HCT116 (cell line): ENCODE measurements around the gene TLX1. TPM values are rescaled to one million over a fixed set of nuclear protein-coding genes. Genes with fewer than 3 reads are reported as not detected.

Source experiments
- ATAC-seq: fragments of 200-7000 bp; cut with Tn5 transposase; 2 replicates; pipeline ENCODE4 v1.9.1; 2020; ENCODE audit warnings: mild to moderate bottlenecking, moderate library complexity
- BruUV-seq: library from RNA; stranded (reverse); fragments of 400-500 nt; replicated peaks from 2 replicates; lab custom pipeline; 2021; lab: Mats Ljungman, UMichigan
- CTCF ChIA-PET: fragments of 300-600 bp; sonication (Branson Sonifier 250); formaldehyde crosslinking; loops from one replicate; lab custom pipeline; 2021; ENCODE audit warnings: antibody characterized with exemption; lab: Charles Lee
- POLR2A ChIA-PET: fragments of 300-600, 350-600 bp; sonication (Branson Sonifier 250); formaldehyde crosslinking; loops from one replicate; lab custom pipeline; 2021; ENCODE audit warnings: antibody characterized with exemption; lab: Charles Lee
- RAD21 ChIA-PET, 2 experiments: fragments of 300-600 bp; sonication (Branson Sonifier 250); formaldehyde crosslinking; loops; one replicate each; lab custom pipeline; 2023; ENCODE audit warnings: low total read pairs in 2 of 2; ENCODE audit not compliant: uncharacterized antibody in 2 of 2, unreplicated experiment in 2 of 2, low non-redundant PET in 1 of 2; lab: Charles Lee
- DNase-seq: peaks from one replicate; pipeline ENCODE4 v3.0.0-alpha.2; 2010; ENCODE audit warnings: low read depth, low spot score
- H2AFZ ChIP-seq: fragments of 200-600 bp; shearing (Covaris generic), sonication (generic); 2 replicates; pipeline ENCODE4 v1.6.1; 2017; ENCODE audit warnings: low read depth, mixed run types, mixed read lengths, antibody characterized with exemption, low read length; ENCODE audit not compliant: poor library complexity, severe bottlenecking
- H3K27ac ChIP-seq: 2 replicates; pipeline ENCODE4 v1.5.1; 2012; ENCODE audit warnings: low read depth, low read length
- H3K27me3 ChIP-seq: fragments of 200-600 bp; sonication (generic); 2 replicates; pipeline ENCODE4 v1.6.1; 2016; ENCODE audit warnings: mixed run types, low read length, mixed read lengths; ENCODE audit not compliant: insufficient read depth
- H3K36me3 ChIP-seq, 2 experiments: fragments of 200-500 bp in 1 of 2; fragments of 200-600 bp in 1 of 2; sonication (Bioruptor generic) in 1 of 2; sonication (generic) in 1 of 2; 2 replicates each; pipeline versions ENCODE4 v1.5.1 to v1.6.1; 2014 to 2016; ENCODE audit warnings: low read length in 2 of 2, inconsistent platforms in 1 of 2, mixed read lengths in 1 of 2, mixed run types in 1 of 2; ENCODE audit not compliant: insufficient read depth in 2 of 2, control insufficient read depth in 1 of 2
- H3K4me1 ChIP-seq, 2 experiments: fragments of 200-600 bp in 1 of 2; sonication (generic) in 1 of 2; 2 replicates each; pipeline versions ENCODE4 v1.5.1 to v1.6.1; 2012 to 2017; ENCODE audit warnings: low read length in 2 of 2, inconsistent platforms in 1 of 2, mild to moderate bottlenecking in 1 of 2, mixed read lengths in 1 of 2, mixed run types in 1 of 2, moderate library complexity in 1 of 2; ENCODE audit not compliant: insufficient read depth in 2 of 2, control insufficient read depth in 1 of 2
- H3K4me2 ChIP-seq: fragments of 200-600 bp; sonication (generic); 2 replicates; pipeline ENCODE4 v1.6.1; 2017; ENCODE audit warnings: mixed run types, low read length, mixed read lengths
- H3K4me3 ChIP-seq, 2 experiments: fragments of 200-600 bp in 1 of 2; sonication (generic) in 1 of 2; replicated peaks in 1 of 2; 2 replicates each; pipeline ENCODE4 v1.5.1; 2011 to 2016; ENCODE audit warnings: low read length in 2 of 2, control low read depth in 1 of 2, low read depth in 1 of 2, mild to moderate bottlenecking in 1 of 2, mixed read lengths in 1 of 2, mixed run types in 1 of 2
- H3K79me2 ChIP-seq: fragments of 200-600 bp; sonication (generic); 2 replicates; pipeline ENCODE4 v1.6.1; 2017; ENCODE audit warnings: mild to moderate bottlenecking, mixed run types, low read length, moderate library complexity, mixed read lengths; ENCODE audit not compliant: insufficient read depth
- H3K9ac ChIP-seq: fragments of 200-600 bp; sonication (generic); 2 replicates; pipeline ENCODE4 v1.6.1; 2016; ENCODE audit warnings: low read length, mixed read lengths
- H3K9me2 ChIP-seq: fragments of 200-600 bp; sonication (generic), shearing (Covaris generic); 2 replicates; pipeline ENCODE4 v1.6.1; 2017; ENCODE audit warnings: mixed run types, mild to moderate bottlenecking, moderate library complexity; ENCODE audit not compliant: insufficient read depth
- H3K9me3 ChIP-seq, 2 experiments: fragments of 200-500 bp in 1 of 2; fragments of 200-600 bp in 1 of 2; sonication (Bioruptor generic) in 1 of 2; sonication (generic) in 1 of 2; 2 replicates each; pipeline ENCODE4 v1.6.1; 2014 to 2017; ENCODE audit warnings: low read length in 2 of 2, mixed read lengths in 2 of 2, inconsistent platforms in 1 of 2, low read depth in 1 of 2, mild to moderate bottlenecking in 1 of 2, mixed run types in 1 of 2, moderate library complexity in 1 of 2; ENCODE audit not compliant: control insufficient read depth in 1 of 2, insufficient read depth in 1 of 2
- H4K20me1 ChIP-seq: fragments of 200-600 bp; sonication (generic), shearing (Covaris generic); 2 replicates; pipeline ENCODE4 v1.6.1; 2017; ENCODE audit warnings: mixed run types, mild to moderate bottlenecking, moderate library complexity; ENCODE audit not compliant: insufficient read depth
- ATF3 ChIP-seq: IDR thresholded peaks from 2 replicates; pipeline ENCODE4 v1.6.1; 2012
- CBX3 ChIP-seq: IDR thresholded peaks from 2 replicates; pipeline ENCODE4 v1.6.1; 2012; ENCODE audit warnings: low read depth
- EGR1 ChIP-seq: IDR thresholded peaks from 2 replicates; pipeline ENCODE4 v1.6.1; 2012; ENCODE audit warnings: low read depth
- ELF1 ChIP-seq: IDR thresholded peaks from 2 replicates; pipeline ENCODE4 v1.6.1; 2012; ENCODE audit warnings: low read depth, borderline replicate concordance
- EZH2 ChIP-seq: fragments of 200-600 bp; sonication (generic); IDR thresholded peaks from 2 replicates; pipeline ENCODE4 v1.6.1; 2017; ENCODE audit warnings: antibody characterized with exemption, mixed run types
- EZH2phosphoT487 ChIP-seq: fragments of 200-600 bp; IDR thresholded peaks from 2 replicates; pipeline ENCODE4 v1.6.1; 2018; ENCODE audit warnings: antibody characterized with exemption, borderline replicate concordance
- JUND ChIP-seq: IDR thresholded peaks from 2 replicates; pipeline ENCODE4 v1.6.1; 2012
- MAX ChIP-seq: IDR thresholded peaks from 2 replicates; pipeline ENCODE4 v1.6.1; 2012
- POLR2A ChIP-seq: IDR thresholded peaks from 2 replicates; pipeline ENCODE4 v1.7.0; 2011; ENCODE audit warnings: borderline replicate concordance; ENCODE audit not compliant: insufficient read depth, insufficient read length; ENCODE audit errors: extremely low read depth
- POLR2AphosphoS5 ChIP-seq: IDR thresholded peaks from 2 replicates; pipeline ENCODE4 v1.6.1; 2011; ENCODE audit warnings: mild to moderate bottlenecking, low read depth, low read length, moderate library complexity
- RAD21 ChIP-seq: IDR thresholded peaks from 2 replicates; pipeline ENCODE4 v1.6.1; 2012; ENCODE audit warnings: low read depth, mild to moderate bottlenecking
- REST ChIP-seq: IDR thresholded peaks from 2 replicates; pipeline ENCODE4 v1.6.1; 2012; ENCODE audit warnings: low read depth
- SIN3A ChIP-seq: IDR thresholded peaks from 2 replicates; pipeline ENCODE4 v1.6.1; 2012; ENCODE audit warnings: low read depth
- SP1 ChIP-seq: IDR thresholded peaks from 2 replicates; pipeline ENCODE4 v1.6.1; 2012; ENCODE audit warnings: low read depth
- SRF ChIP-seq: IDR thresholded peaks from 2 replicates; pipeline ENCODE4 v1.6.1; 2012; ENCODE audit warnings: low read depth
- YY1 ChIP-seq: IDR thresholded peaks from 2 replicates; pipeline ENCODE4 v1.6.1; 2011; ENCODE audit warnings: low read length, low read depth, moderate library complexity, mild to moderate bottlenecking; ENCODE audit not compliant: insufficient replicate concordance; ENCODE audit errors: extremely low read depth
- ZBTB33 ChIP-seq: IDR thresholded peaks from 2 replicates; pipeline ENCODE4 v1.6.1; 2011; ENCODE audit warnings: mild to moderate bottlenecking, low read length, moderate library complexity; ENCODE audit not compliant: insufficient replicate concordance; ENCODE audit errors: extremely low read depth
- ZFX ChIP-seq: fragments of 450-650 bp; IDR thresholded peaks from 2 replicates; pipeline ENCODE4 v1.6.1; 2017
- intact Hi-C: fragments of 100-400 bp; cut with micrococcal nuclease; formaldehyde crosslinking; loops from 2 replicates; pipeline ENCODE4 v1.10.0; 2022
- total RNA-seq: library from RNA; stranded (reverse); gene quantifications from one replicate; pipeline ENCODE4 v1.2.1, GENCODE V29; 2021; ENCODE audit not compliant: unreplicated experiment

Gene TLX1
- total RNA-seq, 1 experiment from 2014 or later = not detected

- ChIA-PET POLR2A (no interaction called here), CTCF (interaction anchor here (0.9 to 2.0 kb wide), 5 partner anchors 19 to 73 kb away, joined by 3 to 10 read pairs (median 5); no protein-coding TSS in a partner anchor), RAD21 (interaction anchor here in 1 of 2 experiments (1.0 kb wide), 1 partner anchor 19 kb away, joined by 4 read pairs; no protein-coding TSS in a partner anchor)
- no peak for DNase-seq
- Histone ChIP-seq H3K36me3 (no peaks in the 10 kb centered on the region), H3K9me3 (no peaks in the 10 kb centered on the region), H4K20me1 (no peaks in the 10 kb centered on the region), H3K4me3 (no peak overlapping the region), H3K4me1 (peaks cover 0 to 7% of the 10 kb centered on the region in 2 experiments; a peak in 1 of 4 replicates), H2AFZ (no peak overlapping the region), H3K79me2 (no peaks in the 10 kb centered on the region), H3K9ac (no peak overlapping the region), H3K27ac (no peak overlapping the region), H3K9me2 (no peaks in the 10 kb centered on the region), H3K4me2 (no peak overlapping the region), H3K27me3 (peaks cover 12% of the 10 kb centered on the region; the same call in 1 of the 2 replicates)
- ATAC-seq = no peak
- intact Hi-C loops = no loop called here
- no TSS peak for BruUV-seq
- TF ChIP-seq EZH2phosphoT487 (no peak), EGR1 (no peak), SRF (no peak), POLR2AphosphoS5 (no peak), CBX3 (no peak), REST (no peak), POLR2A (no peak), ATF3 (no peak), YY1 (no peak), ELF1 (no peak), SP1 (no peak), JUND (no peak), MAX (no peak), RAD21 (no peak), ZFX (no peak), SIN3A (no peak), ZBTB33 (no peak), EZH2 (no peak)
Measured at GRCh38 chr10:101123085-101123814, 7.8 kb upstream of the TLX1 start.
